Measurements from ENCODE around the gene RASGRF1. TPM values are rescaled to one million over a fixed set of nuclear protein-coding genes. Genes with fewer than 3 reads are reported as not detected.

Gene RASGRF1
- total RNA-seq, 1 donor from 2014 or later: 11.4 TPM

DNA sequence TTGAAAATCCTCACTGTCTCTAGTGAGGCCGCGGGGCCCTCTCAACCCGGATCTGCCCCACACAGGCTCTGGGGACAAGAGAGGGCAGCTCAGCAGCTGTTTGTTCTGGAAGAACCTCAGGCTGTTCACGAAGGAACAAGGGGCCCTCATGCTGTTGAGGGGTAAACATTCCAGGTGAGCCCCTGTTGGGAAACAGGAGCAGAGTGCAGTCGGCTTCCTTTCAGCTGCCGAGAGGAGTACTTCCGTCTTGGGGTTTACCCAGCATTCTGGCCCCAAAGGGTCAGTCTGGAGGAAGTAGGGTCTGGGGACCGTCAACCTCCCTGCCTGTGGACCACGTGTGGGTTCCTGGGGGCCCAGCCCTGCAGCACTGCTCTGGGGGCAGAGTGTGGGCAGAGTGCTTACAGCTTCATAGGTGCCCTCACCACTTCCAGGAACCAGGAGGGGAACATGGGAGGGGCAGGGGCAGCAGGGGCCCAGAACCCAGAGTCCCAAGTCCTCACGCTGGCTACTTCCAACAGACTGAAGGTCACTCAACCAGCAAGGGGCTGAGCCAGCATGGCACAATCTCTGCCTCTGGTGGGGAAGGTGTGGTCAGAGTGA lies 96.5 kb downstream of the RASGRF1 start:
- peaks cover 3% of the 10 kb centered on the region for H3K36me3 Mint-ChIP-seq (ENCODE audit: low read depth)
- TF ChIP-seq, protein P1, sequence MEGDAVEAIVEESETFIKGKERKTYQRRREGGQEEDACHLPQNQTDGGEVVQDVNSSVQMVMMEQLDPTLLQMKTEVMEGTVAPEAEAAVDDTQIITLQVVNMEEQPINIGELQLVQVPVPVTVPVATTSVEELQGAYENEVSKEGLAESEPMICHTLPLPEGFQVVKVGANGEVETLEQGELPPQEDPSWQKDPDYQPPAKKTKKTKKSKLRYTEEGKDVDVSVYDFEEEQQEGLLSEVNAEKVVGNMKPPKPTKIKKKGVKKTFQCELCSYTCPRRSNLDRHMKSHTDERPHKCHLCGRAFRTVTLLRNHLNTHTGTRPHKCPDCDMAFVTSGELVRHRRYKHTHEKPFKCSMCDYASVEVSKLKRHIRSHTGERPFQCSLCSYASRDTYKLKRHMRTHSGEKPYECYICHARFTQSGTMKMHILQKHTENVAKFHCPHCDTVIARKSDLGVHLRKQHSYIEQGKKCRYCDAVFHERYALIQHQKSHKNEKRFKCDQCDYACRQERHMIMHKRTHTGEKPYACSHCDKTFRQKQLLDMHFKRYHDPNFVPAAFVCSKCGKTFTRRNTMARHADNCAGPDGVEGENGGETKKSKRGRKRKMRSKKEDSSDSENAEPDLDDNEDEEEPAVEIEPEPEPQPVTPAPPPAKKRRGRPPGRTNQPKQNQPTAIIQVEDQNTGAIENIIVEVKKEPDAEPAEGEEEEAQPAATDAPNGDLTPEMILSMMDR (IDR thresholded peaks at IDR 0.05): no peak
- DNase-seq: no peak
- H3K27me3 Mint-ChIP-seq: no peaks in the 10 kb centered on the region
- no peak for ATAC-seq (ENCODE audit: low read depth)
- intact Hi-C loops (cut with micrococcal nuclease): no loop called here
- H3K27ac Mint-ChIP-seq: no peak overlapping the region
- ChIA-PET CTCF (no interaction called here), POLR2A (interaction anchor here (0.7 to 1.5 kb wide), 2 partner anchors 17 to 23 kb away, joined by 5 to 13 read pairs; no protein-coding TSS in a partner anchor)
- H3K4me1 Mint-ChIP-seq: peaks cover 14% of the 10 kb centered on the region
- H3K4me3 Mint-ChIP-seq: no peak overlapping the region
- no peaks in the 10 kb centered on the region for H3K9me3 Mint-ChIP-seq

DNA sequence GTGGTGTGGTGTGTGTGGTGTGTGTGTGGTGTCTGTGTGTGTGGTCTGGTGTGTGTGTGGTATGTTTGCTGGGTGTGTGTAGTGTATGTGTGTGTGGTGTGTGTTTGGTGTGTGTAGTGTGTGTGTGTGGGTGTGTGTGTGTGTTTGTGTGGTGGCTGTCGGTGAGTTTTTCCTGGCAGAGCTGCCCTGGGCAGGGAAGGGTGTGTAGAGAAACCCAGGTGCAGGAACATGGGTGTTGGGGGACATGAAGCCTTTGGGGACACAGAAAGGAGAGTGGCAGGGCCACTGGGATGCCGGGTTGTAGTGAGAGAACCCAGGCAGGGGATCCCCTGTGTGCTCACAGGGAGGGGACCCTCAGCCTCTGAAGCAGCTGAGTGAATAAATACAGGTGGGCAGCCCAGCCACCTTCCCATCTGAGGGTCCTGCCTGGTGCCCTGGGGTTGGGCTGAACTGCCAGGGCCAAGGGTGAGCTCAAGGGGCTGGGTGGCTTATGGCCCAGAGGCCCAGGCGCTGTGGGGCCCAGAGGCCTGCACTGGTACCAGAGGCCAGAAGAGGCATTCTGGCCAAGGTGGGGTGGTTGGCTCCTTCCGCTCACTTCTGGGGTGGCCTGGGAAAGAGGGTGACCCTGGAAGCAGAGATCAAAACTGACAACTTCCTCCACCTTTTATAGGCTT lies 97.2 kb downstream of the RASGRF1 start:
- Mint-ChIP-seq H3K36me3 (ENCODE audit: low read depth) (peaks cover 3% of the 10 kb centered on the region), H3K27ac (peak overlapping the region; percentile 50), H3K4me3 (no peak overlapping the region), H3K9me3 (no peaks in the 10 kb centered on the region), H3K27me3 (no peaks in the 10 kb centered on the region), H3K4me1 (peaks cover 19% of the 10 kb centered on the region)
- no peak for DNase-seq
- POLR2A ChIA-PET: no interaction called here
- ATAC-seq (ENCODE audit: low read depth): no peak
- intact Hi-C loops (cut with micrococcal nuclease): no loop called here
- TF ChIP-seq, protein P1 (IDR thresholded peaks at IDR 0.05): no peak
- CTCF ChIA-PET: no interaction called here

DNA sequence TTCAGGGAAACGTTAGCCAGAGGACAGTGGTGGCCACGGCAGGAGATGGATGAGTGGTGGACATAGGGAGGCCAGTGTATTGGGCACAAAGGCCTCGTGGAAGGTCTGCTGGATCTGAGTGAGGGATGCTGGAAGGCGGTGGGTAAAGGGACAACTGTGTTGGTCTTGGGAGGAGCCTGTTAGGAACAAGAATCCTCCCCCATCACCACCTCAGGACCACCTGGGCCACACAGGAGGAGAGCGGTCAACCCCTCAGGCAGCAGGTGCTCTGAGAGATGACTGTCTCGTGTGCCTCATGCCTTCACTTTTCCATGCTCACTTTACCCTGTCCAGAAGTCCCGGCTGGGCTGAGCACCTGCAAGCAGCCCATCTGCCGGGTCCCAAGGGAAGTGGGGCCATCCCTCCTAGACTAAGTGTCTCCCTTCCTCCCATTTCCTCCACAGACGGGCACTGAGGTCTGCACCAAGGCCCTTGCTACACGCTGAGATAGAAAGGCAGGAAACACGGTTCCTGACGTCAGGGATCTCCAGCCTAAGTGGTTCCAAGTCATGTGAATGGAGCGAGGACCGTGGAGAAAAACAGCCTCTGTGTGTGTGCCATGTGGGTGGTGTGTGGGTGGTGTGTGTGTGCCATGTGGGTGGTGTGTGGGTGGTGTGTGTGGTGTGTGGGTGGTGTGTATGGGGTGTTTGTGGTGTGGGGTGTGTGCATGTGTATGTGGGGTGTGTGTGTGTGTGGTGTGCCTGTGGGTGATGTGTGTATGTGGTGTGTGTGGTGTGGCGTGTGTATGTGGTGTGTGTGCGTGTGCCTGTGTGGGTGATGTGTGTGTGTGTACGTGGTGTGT lies 97.9 kb downstream of the RASGRF1 start:
- peak; percentile 27 for ATAC-seq (ENCODE audit: low read depth)

DNA sequence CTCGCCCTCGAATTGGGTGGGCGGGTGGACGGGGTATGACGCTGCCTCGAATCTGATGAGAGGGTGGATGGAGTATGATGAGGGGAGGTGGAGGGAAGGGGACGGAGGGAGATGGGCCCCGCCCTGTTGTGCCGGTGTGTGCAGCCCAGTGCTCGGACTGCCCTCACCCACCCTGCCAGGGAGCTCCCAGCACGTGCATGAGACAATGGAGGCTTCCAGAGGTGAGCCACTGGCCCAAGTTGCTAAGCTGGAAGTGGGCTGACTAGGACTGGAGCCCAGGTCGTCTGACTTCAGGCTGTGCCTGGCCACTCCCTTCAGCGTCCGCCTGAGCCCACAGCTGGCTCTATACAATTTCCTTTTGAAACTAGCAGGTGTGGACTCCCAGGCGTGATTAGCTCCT lies 98.7 kb downstream of the RASGRF1 start:
- ChIA-PET POLR2A (no interaction called here), CTCF (interaction anchor here (1.5 kb wide), 1 partner anchor 12 kb away, joined by 4 read pairs; no protein-coding TSS in a partner anchor)
- no peak for ATAC-seq (ENCODE audit: low read depth)
- TF ChIP-seq, protein P1 (IDR thresholded peaks at IDR 0.05): no peak
- peaks cover 3% of the 10 kb centered on the region for H3K36me3 Mint-ChIP-seq (ENCODE audit: low read depth)
- H3K27ac Mint-ChIP-seq: no peak overlapping the region
- no peak for DNase-seq
- peaks cover 29% of the 10 kb centered on the region for H3K4me1 Mint-ChIP-seq
- no peak overlapping the region for H3K4me3 Mint-ChIP-seq
- H3K9me3 Mint-ChIP-seq: no peaks in the 10 kb centered on the region
- intact Hi-C loops (cut with micrococcal nuclease): no loop called here
- no peaks in the 10 kb centered on the region for H3K27me3 Mint-ChIP-seq

More for the DNA sequence above, 97.9 kb downstream of the RASGRF1 start:
- Mint-ChIP-seq H3K4me1 (peaks cover 26% of the 10 kb centered on the region), H3K27me3 (no peaks in the 10 kb centered on the region), H3K4me3 (no peak overlapping the region), H3K27ac (peak overlapping the region; percentile 50), H3K9me3 (no peaks in the 10 kb centered on the region), H3K36me3 (ENCODE audit: low read depth) (peaks cover 3% of the 10 kb centered on the region)
- DNase-seq: no peak
- POLR2A ChIA-PET: no interaction called here
- CTCF ChIA-PET: interaction anchor here (1.5 kb wide), 1 partner anchor 13 kb away, joined by 4 read pairs; no protein-coding TSS in a partner anchor
- TF ChIP-seq, protein P1 (IDR thresholded peaks at IDR 0.05): no peak
- intact Hi-C loops (cut with micrococcal nuclease): no loop called here

DNA sequence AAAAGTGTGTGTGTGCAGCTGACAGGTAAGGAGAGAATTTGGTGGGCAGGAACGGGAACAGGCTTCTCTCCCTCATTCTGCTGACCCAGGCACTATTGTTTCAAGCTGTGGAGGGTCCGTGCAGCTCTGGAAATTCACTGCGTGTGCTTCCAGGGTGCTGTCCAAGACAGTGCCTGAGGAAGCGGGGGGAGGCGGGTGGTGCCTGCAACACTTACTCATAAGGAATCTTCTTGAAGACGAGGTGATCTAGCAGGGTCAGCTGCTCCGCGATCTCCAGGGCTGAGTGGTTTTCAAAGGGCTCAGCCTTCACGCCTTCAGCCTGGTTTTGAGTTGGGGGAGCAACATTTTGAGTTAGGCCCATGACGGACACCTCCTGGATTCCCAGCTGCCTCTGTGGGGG lies 99.1 kb downstream of the RASGRF1 start:
- CTCF ChIA-PET: interaction anchor here (1.5 kb wide), 1 partner anchor 12 kb away, joined by 4 read pairs; no protein-coding TSS in a partner anchor

More for the DNA sequence above, 99.1 kb downstream of the RASGRF1 start:
- no peak for DNase-seq
- Mint-ChIP-seq H3K9me3 (no peaks in the 10 kb centered on the region), H3K27ac (no peak overlapping the region), H3K4me1 (peaks cover 29% of the 10 kb centered on the region), H3K36me3 (ENCODE audit: low read depth) (peaks cover 3% of the 10 kb centered on the region), H3K4me3 (no peak overlapping the region), H3K27me3 (no peaks in the 10 kb centered on the region)
- intact Hi-C loops (cut with micrococcal nuclease): no loop called here
- POLR2A ChIA-PET: no interaction called here
- ATAC-seq (ENCODE audit: low read depth): no peak
- TF ChIP-seq, protein P1 (IDR thresholded peaks at IDR 0.05): no peak

All from activated B cell treated with CpG ODN at 0.5 μM for 24 hours (primary cell).